SK-N-MC (cell line): ENCODE measurements around the gene CDH4.

ENCODE experiments used
- DNase-seq: peaks from one replicate; pipeline ENCODE4 v3.0.0-alpha.2; 2011; ENCODE audit warnings: low read depth, low spot score
- H3K27ac ChIP-seq: fragments of 200-600 bp; sonication (generic); 2 replicates; pipeline ENCODE4 v1.5.1; 2016; ENCODE audit warnings: mixed run types
- H3K36me3 ChIP-seq: fragments of 200-600 bp; sonication (generic); 2 replicates; pipeline ENCODE4 v1.6.1; 2017; ENCODE audit warnings: antibody characterized with exemption, low read length, mixed read lengths; ENCODE audit not compliant: insufficient read depth
- H3K4me3 ChIP-seq: fragments of 200-600 bp; sonication (generic); 2 replicates; pipeline ENCODE4 v1.5.1; 2016
- H3K9ac ChIP-seq: fragments of 200-600 bp; sonication (generic); 2 replicates; pipeline ENCODE4 v1.8.0; 2017; ENCODE audit warnings: mixed run types, mixed read lengths; ENCODE audit not compliant: insufficient read length
- H3K9me3 ChIP-seq: fragments of 200-600 bp; sonication (generic); 2 replicates; pipeline ENCODE4 v1.6.1; 2017; ENCODE audit warnings: low read depth, mild to moderate bottlenecking, antibody characterized with exemption, low read length, moderate library complexity, mixed read lengths
- EZH2 ChIP-seq: fragments of 200-600 bp; sonication (generic); IDR thresholded peaks from one replicate; pipeline ENCODE4 v1.6.1; 2017; ENCODE audit warnings: antibody characterized with exemption
- FOXP2 ChIP-seq: optimal IDR thresholded peaks from 2 replicates; pipeline ENCODE3; 2011; ENCODE audit warnings: mild to moderate bottlenecking, moderate library complexity; ENCODE audit not compliant: insufficient read depth; ENCODE audit errors: extremely low read length, control extremely low read depth
- POLR2AphosphoS5 ChIP-seq: IDR thresholded peaks from 2 replicates; pipeline ENCODE4 v1.6.1; 2012; ENCODE audit warnings: mild to moderate bottlenecking, low read depth, low read length, borderline replicate concordance

Gene CDH4

GRCh38 chr20:61749406-61750075, 497.5 kb downstream of the CDH4 start:
- no peaks in the 10 kb centered on the region for H3K9me3 ChIP-seq
- no peak for TF ChIP-seq FOXP2
- TF ChIP-seq POLR2AphosphoS5: no peak
- no peak for TF ChIP-seq EZH2
- H3K36me3 ChIP-seq: no peaks in the 10 kb centered on the region
- H3K4me3 ChIP-seq: no peak overlapping the region
- no peak for DNase-seq
- no peak overlapping the region for H3K9ac ChIP-seq
- H3K27ac ChIP-seq: no peak overlapping the region

DNA sequence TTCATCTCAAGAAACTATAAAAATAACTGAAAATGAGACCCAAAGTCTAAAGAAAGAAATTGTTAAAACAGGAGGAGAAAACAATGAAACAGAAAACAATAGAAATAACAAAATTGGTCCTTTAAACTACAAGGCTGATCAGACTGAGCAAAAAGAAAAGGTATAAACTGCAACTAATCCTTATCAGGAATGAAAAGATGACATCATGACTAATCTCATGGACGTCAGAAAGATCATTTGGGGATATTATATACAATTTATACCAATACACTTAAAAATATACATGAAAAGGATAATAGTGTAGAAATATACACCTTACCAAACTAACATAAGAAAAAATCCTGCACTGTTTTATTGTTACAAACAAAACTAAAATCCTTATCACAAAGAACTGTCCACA, 498.0 kb downstream of the CDH4 start:
- no peak for TF ChIP-seq EZH2
- no peak for TF ChIP-seq FOXP2
- no peak for TF ChIP-seq POLR2AphosphoS5
- H3K27ac ChIP-seq: no peak overlapping the region
- no peaks in the 10 kb centered on the region for H3K36me3 ChIP-seq
- H3K9me3 ChIP-seq: no peaks in the 10 kb centered on the region
- no peak for DNase-seq
- no peak overlapping the region for H3K9ac ChIP-seq
- no peak overlapping the region for H3K4me3 ChIP-seq

- no peak for DNase-seq
- Histone ChIP-seq H3K36me3 (no peaks in the 10 kb centered on the region), H3K4me3 (no peak overlapping the region), H3K27ac (no peak overlapping the region), H3K9me3 (no peaks in the 10 kb centered on the region), H3K9ac (no peak overlapping the region)
- TF ChIP-seq EZH2 (no peak), FOXP2 (no peak), POLR2AphosphoS5 (no peak)
Observed at GRCh38 chr20:61752576-61752975, 500.5 kb downstream of the CDH4 start.

DNA sequence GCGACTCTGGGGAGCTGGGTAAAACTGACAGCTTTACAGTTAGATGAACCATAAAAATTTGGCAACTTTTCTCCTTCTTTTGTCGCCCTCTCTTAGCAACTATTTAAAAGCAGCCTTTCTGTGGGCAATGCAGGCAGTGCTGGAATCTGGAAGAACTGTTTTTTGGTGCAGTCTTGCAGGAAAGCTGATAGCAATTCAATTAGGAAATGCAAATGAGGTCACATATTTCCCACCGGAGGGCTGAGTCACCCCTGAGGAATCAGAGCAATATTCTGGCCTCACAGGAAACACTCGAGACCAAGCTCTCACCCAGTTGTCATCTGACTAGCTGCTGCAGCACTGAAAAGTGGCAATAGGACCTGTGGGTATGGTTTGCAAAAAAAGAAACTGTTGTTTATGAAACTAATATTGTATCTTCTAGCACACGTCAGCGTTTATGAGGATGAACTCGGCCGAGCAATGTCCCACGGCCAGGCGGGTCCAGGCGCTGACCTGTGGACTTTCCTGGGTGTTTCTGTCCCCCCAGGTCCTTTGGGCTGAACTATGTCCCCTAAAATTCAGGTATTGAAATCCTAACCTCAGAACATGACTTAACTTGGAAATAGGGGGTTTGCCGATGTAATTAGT, 501.4 kb downstream of the CDH4 start:
- Histone ChIP-seq H3K36me3 (no peaks in the 10 kb centered on the region), H3K9ac (no peak overlapping the region), H3K27ac (no peak overlapping the region), H3K9me3 (no peaks in the 10 kb centered on the region), H3K4me3 (no peak overlapping the region)
- no peak for DNase-seq
- TF ChIP-seq FOXP2 (no peak), POLR2AphosphoS5 (no peak), EZH2 (no peak)

DNA sequence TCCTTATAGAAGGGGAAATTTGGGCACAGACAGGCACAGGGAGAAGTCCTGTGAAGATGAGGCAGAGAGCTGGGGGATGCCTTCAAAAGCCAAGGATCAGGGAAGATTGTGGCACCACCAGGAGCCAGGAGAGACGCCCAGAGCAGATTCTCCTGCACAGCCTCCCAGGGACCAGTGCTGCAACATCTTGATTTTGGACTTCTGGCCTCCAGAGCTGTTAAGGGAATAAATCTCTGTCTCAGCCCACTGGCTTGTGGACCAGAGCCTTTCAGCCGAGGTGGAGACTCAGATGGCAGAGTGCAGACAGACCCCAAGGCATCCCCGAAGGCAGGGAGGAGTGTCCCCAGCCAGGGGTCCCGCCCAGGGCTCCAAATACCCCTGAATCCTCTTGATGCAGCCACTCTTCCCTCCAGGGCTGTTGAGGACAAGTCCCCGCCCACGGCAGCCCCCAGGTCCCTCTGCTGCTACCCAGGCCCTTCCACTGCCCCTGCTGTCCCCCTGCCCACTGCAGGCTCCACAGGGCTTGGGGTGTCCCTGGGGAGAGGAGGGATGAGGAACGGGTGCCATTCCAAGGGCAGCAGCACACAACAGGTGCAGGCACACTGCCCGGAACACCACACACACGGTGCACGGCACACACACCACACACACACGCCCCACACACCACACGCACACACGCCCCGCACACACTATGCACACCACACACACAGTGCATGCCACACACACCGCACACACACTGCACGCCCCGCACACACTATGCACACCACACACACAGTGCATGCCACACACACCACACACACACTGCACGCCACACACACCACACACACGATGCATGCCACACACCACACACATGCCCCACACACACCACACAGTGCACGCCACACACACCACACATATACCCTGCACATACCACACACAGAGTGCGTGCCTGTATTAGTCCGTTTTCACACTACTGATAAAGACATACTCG, 502.2 kb downstream of the CDH4 start:
- H3K36me3 ChIP-seq: no peaks in the 10 kb centered on the region
- no peak overlapping the region for H3K4me3 ChIP-seq
- H3K9ac ChIP-seq: no peak overlapping the region
- H3K9me3 ChIP-seq: no peaks in the 10 kb centered on the region
- TF ChIP-seq POLR2AphosphoS5: no peak
- H3K27ac ChIP-seq: no peak overlapping the region
- no peak for DNase-seq

DNA sequence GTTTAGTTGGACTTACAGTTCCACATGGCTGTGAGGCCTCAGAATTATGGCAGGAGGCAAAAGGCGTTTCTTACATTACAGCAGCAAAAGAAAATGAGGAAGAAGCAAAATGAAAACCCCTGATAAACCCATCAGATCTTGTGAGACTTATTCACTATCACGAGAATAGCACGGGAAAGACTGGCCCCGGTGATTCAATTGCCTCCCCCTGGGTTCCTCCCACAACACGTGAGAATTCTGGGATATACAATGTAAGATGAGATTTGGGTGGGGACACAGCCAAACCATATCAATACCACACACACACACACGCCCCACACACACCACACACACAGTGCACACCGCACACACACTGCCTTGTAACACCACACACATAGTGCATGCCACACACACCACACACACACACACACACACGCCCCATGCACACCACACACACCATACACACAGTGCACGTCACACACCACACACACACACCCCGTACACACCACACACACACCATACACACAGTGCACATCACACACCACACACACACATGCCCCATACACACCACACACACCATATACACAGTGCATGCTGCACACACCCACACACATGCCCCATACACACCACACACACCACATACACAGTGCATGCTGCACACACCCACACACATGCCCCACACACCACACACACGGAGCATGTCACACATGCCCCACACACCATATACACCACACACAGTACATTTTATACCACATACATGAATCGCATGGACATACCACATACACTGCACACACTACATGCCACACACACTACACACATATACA, 503.1 kb downstream of the CDH4 start:
- H3K9me3 ChIP-seq: no peaks in the 10 kb centered on the region
- DNase-seq: no peak
- H3K27ac ChIP-seq: no peak overlapping the region
- H3K36me3 ChIP-seq: no peaks in the 10 kb centered on the region
- no peak for TF ChIP-seq EZH2
- no peak for TF ChIP-seq FOXP2
- no peak for TF ChIP-seq POLR2AphosphoS5
- no peak overlapping the region for H3K4me3 ChIP-seq
- no peak overlapping the region for H3K9ac ChIP-seq

DNA sequence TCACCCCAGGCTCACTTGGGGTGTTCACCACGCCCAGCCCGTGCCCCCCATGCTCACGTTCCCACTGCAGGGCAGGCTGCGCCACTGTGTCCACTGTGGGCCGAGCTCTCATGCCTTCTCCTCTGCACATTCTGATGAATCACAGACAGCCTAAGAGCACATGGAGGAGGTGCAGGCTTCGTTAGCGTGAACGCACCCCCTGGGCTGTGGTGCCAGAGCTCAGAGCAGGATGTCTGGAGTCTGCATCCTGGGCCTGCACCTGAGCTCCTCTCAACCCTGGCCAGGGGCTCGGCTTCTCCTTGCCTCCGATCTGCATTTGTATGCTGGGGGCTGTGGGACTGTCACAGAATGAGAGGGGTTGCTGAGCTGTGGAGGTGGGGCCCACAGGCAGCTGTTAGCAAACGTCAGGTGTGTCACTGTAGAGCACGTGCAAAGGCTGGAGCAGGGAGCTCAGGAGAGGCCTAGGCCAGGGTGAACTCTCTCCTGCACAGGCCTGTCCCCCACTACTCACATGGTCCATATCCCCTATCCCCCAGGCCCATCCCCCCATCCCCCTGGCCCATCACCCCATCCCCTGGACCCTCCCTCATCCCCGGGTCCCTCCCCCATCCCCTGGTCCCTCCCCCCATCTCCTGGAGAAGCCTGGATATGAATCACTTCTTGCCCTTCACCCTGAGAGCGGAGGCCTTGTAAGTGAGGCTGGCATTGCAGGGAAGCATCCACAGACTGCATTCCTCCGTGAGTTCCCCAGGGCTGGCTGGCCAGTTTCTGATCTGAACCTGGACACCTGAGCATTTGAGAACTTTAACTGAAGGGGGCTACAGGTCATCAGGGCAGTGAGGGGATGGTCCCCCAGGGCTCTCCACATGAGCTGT, 504.1 kb downstream of the CDH4 start:
- Histone ChIP-seq H3K27ac (no peak overlapping the region), H3K36me3 (no peaks in the 10 kb centered on the region), H3K9me3 (no peaks in the 10 kb centered on the region), H3K9ac (no peak overlapping the region), H3K4me3 (no peak overlapping the region)
- no peak for DNase-seq
- TF ChIP-seq EZH2 (no peak), POLR2AphosphoS5 (no peak), FOXP2 (no peak)
